GM12878 (cell line): ENCODE measurements around the gene CSNK1G3. TPM values are rescaled to one million over a fixed set of nuclear protein-coding genes. Genes with fewer than 3 reads are reported as not detected.

Experiments
- BMI1 ChIP-seq: fragments of 450-650 bp; IDR thresholded peaks from 2 replicates; pipeline ENCODE4 v1.6.1; 2016; ENCODE audit warnings: mild to moderate bottlenecking, moderate library complexity, borderline replicate concordance
- EED ChIP-seq: sonication (generic); IDR thresholded peaks from 2 replicates; pipeline ENCODE4 v1.6.1; 2016; ENCODE audit warnings: antibody characterized with exemption, low read depth
- EGR1 ChIP-seq, 2 experiments: IDR thresholded peaks; 1 replicate in 1 of 2; 2 replicates in 1 of 2; pipeline ENCODE4 v1.6.1; 2011 to 2012; ENCODE audit warnings: low read depth in 2 of 2, low read length in 2 of 2, borderline replicate concordance in 1 of 2, mild to moderate bottlenecking in 1 of 2, moderate library complexity in 1 of 2
- GATAD2B ChIP-seq: fragments of 450-650 bp; conservative IDR thresholded peaks from 2 replicates; pipeline ENCODE4 v1.6.1; 2017; ENCODE audit warnings: low read depth, mild to moderate bottlenecking, moderate library complexity
- NBN ChIP-seq: fragments of 450-650 bp; IDR thresholded peaks from 2 replicates; pipeline ENCODE4 v1.6.1; 2016
- NR2C1 ChIP-seq: fragments of 450-650 bp; IDR thresholded peaks from 2 replicates; pipeline ENCODE4 v1.6.1; 2017; ENCODE audit warnings: antibody characterized with exemption, mild to moderate bottlenecking, moderate library complexity
- PML ChIP-seq: IDR thresholded peaks from 2 replicates; pipeline ENCODE4 v1.6.1; 2012; ENCODE audit warnings: low read length, inconsistent platforms
- POLR2AphosphoS2 ChIP-seq: IDR thresholded peaks from 2 replicates; pipeline ENCODE4 v1.6.1; 2011; ENCODE audit warnings: low read depth, mild to moderate bottlenecking, low read length, improper control_type of control experiment, moderate library complexity
- SIN3A ChIP-seq: IDR thresholded peaks from 2 replicates; pipeline ENCODE4 v1.6.1; 2012; ENCODE audit warnings: low read depth, low read length, improper control_type of control experiment
- SP1 ChIP-seq: IDR thresholded peaks from one replicate; pipeline ENCODE4 v1.6.1; 2011; ENCODE audit warnings: low read depth, low read length
- SPI1 ChIP-seq: IDR thresholded peaks from 2 replicates; pipeline ENCODE4 v1.6.1; 2011; ENCODE audit warnings: low read depth, mild to moderate bottlenecking, low read length, moderate library complexity, borderline replicate concordance; ENCODE audit not compliant: insufficient read depth
- SRF ChIP-seq, 2 experiments: IDR thresholded peaks; 2 replicates each; pipeline ENCODE4 v1.6.1; 2011; ENCODE audit warnings: low read depth in 2 of 2, low read length in 2 of 2, mild to moderate bottlenecking in 1 of 2, moderate library complexity in 1 of 2
- WRNIP1 ChIP-seq: IDR thresholded peaks from 2 replicates; pipeline ENCODE4 v1.6.1; 2011; ENCODE audit warnings: low read depth, low read length, improper control_type of control experiment, borderline replicate concordance
- ZNF622 ChIP-seq: fragments of 450-650 bp; IDR thresholded peaks from 2 replicates; pipeline ENCODE4 v1.6.1; 2017; ENCODE audit warnings: mild to moderate bottlenecking, inconsistent platforms
- polyA plus RNA-seq, 11 experiments: library from polyadenylated mRNA; depleted of rRNA in 4 of 11; unstranded in 6 of 11; stranded (reverse) in 5 of 11; fragments of >200 nt; fragmentation: Nextera tagmentation in 4 of 11; fragmentation: Illumina TruSeq in 1 of 11; extraction: Ambion mirVana in 4 of 11; extraction: Trizol in 1 of 11; gene quantifications; 1 replicate in 1 of 11; 2 replicates in 10 of 11; pipeline versions ENCODE4 v1.2.1 to v1.2.3, GENCODE V29; 2011 to 2016; ENCODE audit warnings: inconsistent platforms in 2 of 11, missing spikeins in 2 of 11, low read depth in 1 of 11
- total RNA-seq, 4 experiments: library from RNA; depleted of rRNA in 3 of 4; stranded (reverse); fragments of >200 nt in 3 of 4; fragmentation: Illumina TruSeq in 1 of 4; extraction: Trizol in 1 of 4; gene quantifications; 2 replicates each; pipeline versions ENCODE4 v1.2.1 to v1.2.3, GENCODE V29; 2013 to 2021
- TF ChIP-seq, protein P1 (sequence below): fragments of 450-650 bp; IDR thresholded peaks from 2 replicates; pipeline ENCODE4 v1.6.1; 2017; ENCODE audit warnings: antibody characterized with exemption, mild to moderate bottlenecking, moderate library complexity
- TF ChIP-seq, protein P2 (sequence below): fragments of 450-650 bp; formaldehyde crosslinking; IDR thresholded peaks from 2 replicates; pipeline ENCODE4 v1.4.0; 2022; ENCODE audit warnings: mild to moderate bottlenecking, moderate library complexity
- TF ChIP-seq, protein P3 (sequence below): IDR thresholded peaks from 2 replicates; pipeline ENCODE4 v1.6.1; 2012; ENCODE audit warnings: mild to moderate bottlenecking, low read depth, low read length
- TF ChIP-seq, protein P4 (sequence below): fragments of 450-650 bp; IDR thresholded peaks from 2 replicates; pipeline ENCODE4 v1.6.1; 2014; ENCODE audit warnings: mild to moderate bottlenecking
- TF ChIP-seq, protein P5 (sequence below): IDR thresholded peaks from 2 replicates; pipeline ENCODE4 v1.6.1; 2012; ENCODE audit warnings: low read depth, low read length, improper control_type of control experiment

The CSNK1G3 gene
- total and polyA plus RNA-seq, 10 of the 15 experiments (the other 5 are each of a cell fraction or from before 2014, with no cell fraction given) = 7.4 to 24.1 (median 17.9) TPM

DNA sequence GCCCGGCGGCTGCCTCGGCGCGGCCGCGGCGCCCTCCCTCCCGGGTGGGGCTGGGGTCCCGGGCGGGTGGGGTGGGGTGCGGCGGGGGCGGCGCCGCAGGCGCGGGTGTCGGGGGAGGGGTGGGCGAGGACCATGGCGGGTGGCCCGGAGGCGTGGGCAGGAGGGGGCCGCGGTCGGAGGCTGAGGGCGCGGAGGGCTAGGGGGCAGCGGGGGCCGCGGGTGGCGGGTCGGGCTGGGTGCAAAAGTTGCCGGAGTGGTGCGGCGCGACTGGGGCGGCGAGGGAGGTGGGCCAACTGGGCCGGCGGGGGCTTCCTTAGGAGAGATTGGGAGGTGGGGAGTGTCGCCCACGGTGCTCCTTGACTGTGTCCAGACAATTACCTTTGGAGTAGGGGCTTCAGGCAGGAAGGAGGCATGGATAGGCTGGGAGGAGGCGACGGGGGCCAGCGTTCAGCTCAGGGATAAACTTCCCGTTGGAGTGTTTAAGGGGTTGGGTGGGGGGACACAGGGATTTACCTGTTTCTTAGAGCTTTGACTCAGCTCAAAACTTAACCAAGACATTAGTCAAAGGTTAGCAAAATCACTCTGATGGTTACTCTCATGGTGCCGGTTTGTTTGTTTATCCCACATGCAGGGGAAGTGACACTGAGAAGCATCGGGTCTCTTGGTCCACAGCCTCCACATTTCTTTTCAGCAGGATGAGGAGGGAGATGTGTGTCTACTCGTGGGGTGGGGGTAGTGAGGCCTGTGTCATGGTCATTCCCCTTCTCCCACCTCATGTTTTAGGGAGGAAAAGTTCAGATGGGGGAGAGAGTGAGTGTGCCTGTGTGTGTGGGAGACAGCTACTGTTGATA is 859 bp downstream of the CSNK1G3 start (continued):
- TF ChIP-seq, protein P1, sequence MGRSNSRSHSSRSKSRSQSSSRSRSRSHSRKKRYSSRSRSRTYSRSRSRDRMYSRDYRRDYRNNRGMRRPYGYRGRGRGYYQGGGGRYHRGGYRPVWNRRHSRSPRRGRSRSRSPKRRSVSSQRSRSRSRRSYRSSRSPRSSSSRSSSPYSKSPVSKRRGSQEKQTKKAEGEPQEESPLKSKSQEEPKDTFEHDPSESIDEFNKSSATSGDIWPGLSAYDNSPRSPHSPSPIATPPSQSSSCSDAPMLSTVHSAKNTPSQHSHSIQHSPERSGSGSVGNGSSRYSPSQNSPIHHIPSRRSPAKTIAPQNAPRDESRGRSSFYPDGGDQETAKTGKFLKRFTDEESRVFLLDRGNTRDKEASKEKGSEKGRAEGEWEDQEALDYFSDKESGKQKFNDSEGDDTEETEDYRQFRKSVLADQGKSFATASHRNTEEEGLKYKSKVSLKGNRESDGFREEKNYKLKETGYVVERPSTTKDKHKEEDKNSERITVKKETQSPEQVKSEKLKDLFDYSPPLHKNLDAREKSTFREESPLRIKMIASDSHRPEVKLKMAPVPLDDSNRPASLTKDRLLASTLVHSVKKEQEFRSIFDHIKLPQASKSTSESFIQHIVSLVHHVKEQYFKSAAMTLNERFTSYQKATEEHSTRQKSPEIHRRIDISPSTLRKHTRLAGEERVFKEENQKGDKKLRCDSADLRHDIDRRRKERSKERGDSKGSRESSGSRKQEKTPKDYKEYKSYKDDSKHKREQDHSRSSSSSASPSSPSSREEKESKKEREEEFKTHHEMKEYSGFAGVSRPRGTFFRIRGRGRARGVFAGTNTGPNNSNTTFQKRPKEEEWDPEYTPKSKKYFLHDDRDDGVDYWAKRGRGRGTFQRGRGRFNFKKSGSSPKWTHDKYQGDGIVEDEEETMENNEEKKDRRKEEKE = no peak
- TF ChIP-seq SIN3A = no peak; the same call in 1 of the 2 replicates
- TF ChIP-seq NR2C1 = no peak
- TF ChIP-seq, protein P2, sequence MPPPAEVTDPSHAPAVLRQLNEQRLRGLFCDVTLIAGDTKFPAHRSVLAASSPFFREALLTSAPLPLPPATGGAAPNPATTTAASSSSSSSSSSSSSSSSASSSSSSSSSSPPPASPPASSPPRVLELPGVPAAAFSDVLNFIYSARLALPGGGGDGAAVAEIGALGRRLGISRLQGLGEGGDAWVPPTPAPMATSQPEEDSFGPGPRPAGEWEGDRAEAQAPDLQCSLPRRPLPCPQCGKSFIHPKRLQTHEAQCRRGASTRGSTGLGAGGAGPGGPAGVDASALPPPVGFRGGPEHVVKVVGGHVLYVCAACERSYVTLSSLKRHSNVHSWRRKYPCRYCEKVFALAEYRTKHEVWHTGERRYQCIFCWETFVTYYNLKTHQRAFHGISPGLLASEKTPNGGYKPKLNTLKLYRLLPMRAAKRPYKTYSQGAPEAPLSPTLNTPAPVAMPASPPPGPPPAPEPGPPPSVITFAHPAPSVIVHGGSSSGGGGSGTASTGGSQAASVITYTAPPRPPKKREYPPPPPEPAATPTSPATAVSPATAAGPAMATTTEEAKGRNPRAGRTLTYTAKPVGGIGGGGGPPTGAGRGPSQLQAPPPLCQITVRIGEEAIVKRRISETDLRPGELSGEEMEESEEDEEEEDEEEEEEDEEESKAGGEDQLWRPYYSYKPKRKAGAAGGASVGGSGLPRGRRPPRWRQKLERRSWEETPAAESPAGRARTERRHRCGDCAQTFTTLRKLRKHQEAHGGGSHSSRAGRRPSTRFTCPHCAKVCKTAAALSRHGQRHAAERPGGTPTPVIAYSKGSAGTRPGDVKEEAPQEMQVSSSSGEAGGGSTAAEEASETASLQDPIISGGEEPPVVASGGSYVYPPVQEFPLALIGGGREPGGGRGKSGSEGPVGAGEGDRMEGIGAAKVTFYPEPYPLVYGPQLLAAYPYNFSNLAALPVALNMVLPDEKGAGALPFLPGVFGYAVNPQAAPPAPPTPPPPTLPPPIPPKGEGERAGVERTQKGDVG (CRISPR knock-in tag) = no peak
- no peak for TF ChIP-seq GATAD2B
- no peak for TF ChIP-seq BMI1
- no peak for TF ChIP-seq PML
- TF ChIP-seq WRNIP1 = no peak
- no peak for TF ChIP-seq NBN
- no peak for TF ChIP-seq ZNF622
- peak in 1 of 2 experiments; percentile 64; a peak in 1 of 3 replicates for TF ChIP-seq EGR1 (IDR thresholded peaks at IDR 0.05; ENCODE audit: borderline replicate concordance in 1 of 2, low read depth in 2 of 2, low read length in 2 of 2)
- TF ChIP-seq SP1 = no peak
- peak; percentile 79 for TF ChIP-seq SPI1
- no peak for TF ChIP-seq POLR2AphosphoS2
- TF ChIP-seq, protein P3, sequence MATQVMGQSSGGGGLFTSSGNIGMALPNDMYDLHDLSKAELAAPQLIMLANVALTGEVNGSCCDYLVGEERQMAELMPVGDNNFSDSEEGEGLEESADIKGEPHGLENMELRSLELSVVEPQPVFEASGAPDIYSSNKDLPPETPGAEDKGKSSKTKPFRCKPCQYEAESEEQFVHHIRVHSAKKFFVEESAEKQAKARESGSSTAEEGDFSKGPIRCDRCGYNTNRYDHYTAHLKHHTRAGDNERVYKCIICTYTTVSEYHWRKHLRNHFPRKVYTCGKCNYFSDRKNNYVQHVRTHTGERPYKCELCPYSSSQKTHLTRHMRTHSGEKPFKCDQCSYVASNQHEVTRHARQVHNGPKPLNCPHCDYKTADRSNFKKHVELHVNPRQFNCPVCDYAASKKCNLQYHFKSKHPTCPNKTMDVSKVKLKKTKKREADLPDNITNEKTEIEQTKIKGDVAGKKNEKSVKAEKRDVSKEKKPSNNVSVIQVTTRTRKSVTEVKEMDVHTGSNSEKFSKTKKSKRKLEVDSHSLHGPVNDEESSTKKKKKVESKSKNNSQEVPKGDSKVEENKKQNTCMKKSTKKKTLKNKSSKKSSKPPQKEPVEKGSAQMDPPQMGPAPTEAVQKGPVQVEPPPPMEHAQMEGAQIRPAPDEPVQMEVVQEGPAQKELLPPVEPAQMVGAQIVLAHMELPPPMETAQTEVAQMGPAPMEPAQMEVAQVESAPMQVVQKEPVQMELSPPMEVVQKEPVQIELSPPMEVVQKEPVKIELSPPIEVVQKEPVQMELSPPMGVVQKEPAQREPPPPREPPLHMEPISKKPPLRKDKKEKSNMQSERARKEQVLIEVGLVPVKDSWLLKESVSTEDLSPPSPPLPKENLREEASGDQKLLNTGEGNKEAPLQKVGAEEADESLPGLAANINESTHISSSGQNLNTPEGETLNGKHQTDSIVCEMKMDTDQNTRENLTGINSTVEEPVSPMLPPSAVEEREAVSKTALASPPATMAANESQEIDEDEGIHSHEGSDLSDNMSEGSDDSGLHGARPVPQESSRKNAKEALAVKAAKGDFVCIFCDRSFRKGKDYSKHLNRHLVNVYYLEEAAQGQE = no peak
- TF ChIP-seq SRF (IDR thresholded peaks at IDR 0.05; ENCODE audit: low read depth in 2 of 2, low read length in 2 of 2) = no peak
- TF ChIP-seq, protein P4, sequence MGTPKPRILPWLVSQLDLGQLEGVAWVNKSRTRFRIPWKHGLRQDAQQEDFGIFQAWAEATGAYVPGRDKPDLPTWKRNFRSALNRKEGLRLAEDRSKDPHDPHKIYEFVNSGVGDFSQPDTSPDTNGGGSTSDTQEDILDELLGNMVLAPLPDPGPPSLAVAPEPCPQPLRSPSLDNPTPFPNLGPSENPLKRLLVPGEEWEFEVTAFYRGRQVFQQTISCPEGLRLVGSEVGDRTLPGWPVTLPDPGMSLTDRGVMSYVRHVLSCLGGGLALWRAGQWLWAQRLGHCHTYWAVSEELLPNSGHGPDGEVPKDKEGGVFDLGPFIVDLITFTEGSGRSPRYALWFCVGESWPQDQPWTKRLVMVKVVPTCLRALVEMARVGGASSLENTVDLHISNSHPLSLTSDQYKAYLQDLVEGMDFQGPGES = no peak
- peak; percentile 59 for TF ChIP-seq EED
- TF ChIP-seq, protein P5, sequence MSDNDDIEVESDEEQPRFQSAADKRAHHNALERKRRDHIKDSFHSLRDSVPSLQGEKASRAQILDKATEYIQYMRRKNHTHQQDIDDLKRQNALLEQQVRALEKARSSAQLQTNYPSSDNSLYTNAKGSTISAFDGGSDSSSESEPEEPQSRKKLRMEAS = no peak
